ENCODE measurements around the gene YWHAE. TPM values are rescaled to one million over a fixed set of nuclear protein-coding genes. Genes with fewer than 3 reads are reported as not detected.

YWHAE gene
- total and polyA plus RNA-seq, 10 of the 15 experiments (the other 5 are each of a cell fraction or from before 2014, with no cell fraction given) = 189 to 651 (median 469) TPM

GRCh38 chr17:1324201-1324771 is 75.7 kb downstream of the YWHAE start (continued):
- TF ChIP-seq ZNF687 (IDR thresholded peaks at IDR 0.05) = no peak
- no peak for TF ChIP-seq TCF3 (IDR thresholded peaks at IDR 0.05; ENCODE audit: borderline replicate concordance, insufficient read depth, low read depth, low read length)
- no peak for TF ChIP-seq ZZZ3 (IDR thresholded peaks at IDR 0.05; ENCODE audit: control insufficient read depth, insufficient read length, low read depth)
- no peak for TF ChIP-seq RBBP5 (conservative IDR thresholded peaks at IDR 0.05)
- TF ChIP-seq E2F4 (IDR thresholded peaks at IDR 0.05; ENCODE audit: low read depth, low read length) = no peak
- TF ChIP-seq ZBTB40 (IDR thresholded peaks at IDR 0.05; ENCODE audit: borderline replicate concordance) = no peak
- no peak for TF ChIP-seq RELA (IDR thresholded peaks at IDR 0.05; ENCODE audit: borderline replicate concordance, partially characterized antibody)

All from GM12878 (cell line).